ENCODE results near the gene GRIA2.

Gene GRIA2

GRCh38 chr4:157372567-157372966 is 152.0 kb downstream of the GRIA2 start:
- H3K4me1 Mint-ChIP-seq (ENCODE audit: low read depth) = no peaks in the 10 kb centered on the region
- H3K27me3 Mint-ChIP-seq (ENCODE audit: low read depth) = no peaks in the 10 kb centered on the region
- H3K36me3 Mint-ChIP-seq (ENCODE audit: low read depth) = no peaks in the 10 kb centered on the region
- no peaks in the 10 kb centered on the region for H3K9me3 Mint-ChIP-seq
- no peak overlapping the region for H3K27ac Mint-ChIP-seq
- H3K4me3 Mint-ChIP-seq = no peak overlapping the region

GRCh38 chr4:157389741-157390140 is 169.2 kb downstream of the GRIA2 start:
- Mint-ChIP-seq H3K4me1 (ENCODE audit: low read depth) (no peaks in the 10 kb centered on the region), H3K9me3 (no peaks in the 10 kb centered on the region), H3K4me3 (no peak overlapping the region), H3K27me3 (ENCODE audit: low read depth) (no peaks in the 10 kb centered on the region), H3K27ac (no peak overlapping the region), H3K36me3 (ENCODE audit: low read depth) (no peaks in the 10 kb centered on the region)

GRCh38 chr4:157405070-157405469 is 184.5 kb downstream of the GRIA2 start:
- Mint-ChIP-seq H3K27ac (no peak overlapping the region), H3K4me1 (ENCODE audit: low read depth) (no peaks in the 10 kb centered on the region), H3K9me3 (peaks cover 3% of the 10 kb centered on the region), H3K27me3 (ENCODE audit: low read depth) (no peaks in the 10 kb centered on the region), H3K36me3 (ENCODE audit: low read depth) (no peaks in the 10 kb centered on the region), H3K4me3 (no peak overlapping the region)
